H1 (cell line): Measurements from ENCODE around the gene ADAM19. TPM values are rescaled to one million over a fixed set of nuclear protein-coding genes. Genes with fewer than 3 reads are reported as not detected.

Experiments used
- CTCF ChIA-PET: fragments of 300-600 bp; sonication (Branson Sonifier 250); formaldehyde crosslinking; loops from one replicate; lab custom pipeline; 2021; ENCODE audit not compliant: partially characterized antibody; lab: Charles Lee
- POLR2A ChIA-PET: fragments of 300-600 bp; sonication (Branson Sonifier 250); formaldehyde crosslinking; loops from one replicate; lab custom pipeline; 2021; ENCODE audit warnings: inconsistent platforms; ENCODE audit not compliant: partially characterized antibody; lab: Charles Lee
- DNase-seq, 2 experiments: peaks; one replicate each; pipeline versions ENCODE4 v3.0.0 to v3.0.0-alpha.2; 2010 to 2022; ENCODE audit warnings: low spot score in 2 of 2, low read depth in 1 of 2, mixed read lengths in 1 of 2
- FAIRE-seq: peaks from 2 replicates; lab custom pipeline; 2011; peaks lifted over from hg19 to GRCh38; lab: Jason Lieb, UNC
- H2AFZ ChIP-seq: 2 replicates; pipeline ENCODE4 v1.8.1; 2012; ENCODE audit warnings: low read length, inconsistent platforms
- H2AK5ac ChIP-seq: 2 replicates; pipeline ENCODE4 v1.6.1; 2013; ENCODE audit warnings: low read depth, low read length
- H2BK120ac ChIP-seq: replicated peaks from 2 replicates; pipeline ENCODE3; 2013; ENCODE audit warnings: low read depth, low read length, inconsistent platforms
- H2BK12ac ChIP-seq: 2 replicates; pipeline ENCODE4 v1.6.1; 2013; ENCODE audit warnings: low read depth, low read length
- H2BK15ac ChIP-seq: 2 replicates; pipeline ENCODE4 v1.6.1; 2013; ENCODE audit warnings: low read length
- H2BK20ac ChIP-seq: 2 replicates; pipeline ENCODE4 v1.6.1; 2013; ENCODE audit warnings: low read length
- H2BK5ac ChIP-seq: 2 replicates; pipeline ENCODE4 v1.6.1; 2013; ENCODE audit warnings: low read depth, low read length
- H3K14ac ChIP-seq: 2 replicates; pipeline ENCODE4 v1.6.1; 2013; ENCODE audit warnings: inconsistent platforms; ENCODE audit not compliant: insufficient read length
- H3K18ac ChIP-seq: 2 replicates; pipeline ENCODE4 v1.6.1; 2013; ENCODE audit warnings: low read length; ENCODE audit errors: extremely low read depth
- H3K23ac ChIP-seq: 2 replicates; pipeline ENCODE4 v1.6.1; 2013; ENCODE audit warnings: inconsistent platforms; ENCODE audit not compliant: insufficient read length
- H3K23me2 ChIP-seq: 2 replicates; pipeline ENCODE4 v1.6.1; 2013; ENCODE audit warnings: low read depth, low read length
- H3K27ac ChIP-seq: 2 replicates; pipeline ENCODE4 v1.6.1; 2011; ENCODE audit warnings: low read depth, low read length, inconsistent platforms
- H3K27me3 ChIP-seq, 4 experiments: replicated peaks in 1 of 4; 1 replicate in 1 of 4; 2 replicates in 3 of 4; pipeline versions ENCODE4 v1.6.1 to v1.8.1; 2011 to 2013; ENCODE audit warnings: low read length in 3 of 4, mild to moderate bottlenecking in 3 of 4, inconsistent platforms in 2 of 4, mixed read lengths in 2 of 4, moderate library complexity in 1 of 4; ENCODE audit not compliant: control insufficient read depth in 3 of 4, insufficient read depth in 3 of 4; ENCODE audit errors: extremely low read depth in 1 of 4
- H3K36me3 ChIP-seq, 4 experiments: 2 replicates each; pipeline versions ENCODE4 v1.6.1 to v1.8.1; 2011 to 2013; ENCODE audit warnings: mild to moderate bottlenecking in 4 of 4, low read length in 3 of 4, moderate library complexity in 2 of 4, control low read depth in 1 of 4, inconsistent platforms in 1 of 4; ENCODE audit not compliant: insufficient read depth in 4 of 4, control insufficient read depth in 2 of 4
- H3K4ac ChIP-seq: replicated peaks from 2 replicates; pipeline ENCODE3; 2013; ENCODE audit warnings: low read length, low read depth, mixed read lengths, inconsistent platforms; ENCODE audit not compliant: insufficient read length
- H3K4me1 ChIP-seq, 4 experiments: replicated peaks in 1 of 4; 1 replicate in 1 of 4; 2 replicates in 3 of 4; pipeline versions ENCODE4 v1.6.1 to v1.8.1; 2011 to 2013; ENCODE audit warnings: low read length in 3 of 4, inconsistent platforms in 2 of 4, mixed read lengths in 1 of 4; ENCODE audit not compliant: insufficient read depth in 4 of 4, control insufficient read depth in 3 of 4
- H3K4me2 ChIP-seq, 2 experiments: 2 replicates each; pipeline versions ENCODE4 v1.6.1 to v1.8.1; 2011 to 2013; ENCODE audit warnings: low read depth in 2 of 2, low read length in 2 of 2, control low read depth in 1 of 2, inconsistent platforms in 1 of 2, mild to moderate bottlenecking in 1 of 2; ENCODE audit not compliant: insufficient read depth in 1 of 2
- H3K4me3 ChIP-seq, 4 experiments: fragments of 200-600, 300-600 bp in 1 of 4; sonication (generic), shearing (Covaris generic), sonication (Bioruptor Twin) in 1 of 4; 2 replicates each; pipeline versions ENCODE4 v1.5.1 to v1.8.1; 2011 to 2016; ENCODE audit warnings: low read length in 4 of 4, low read depth in 3 of 4, control low read depth in 2 of 4, inconsistent platforms in 2 of 4, mild to moderate bottlenecking in 2 of 4, mixed read lengths in 1 of 4, moderate library complexity in 1 of 4; ENCODE audit not compliant: insufficient read depth in 2 of 4; ENCODE audit errors: extremely low read depth in 1 of 4
- H3K56ac ChIP-seq: replicated peaks from 2 replicates; pipeline ENCODE3; 2013; ENCODE audit warnings: low read depth, mild to moderate bottlenecking, mixed read lengths, low read length, inconsistent platforms; ENCODE audit not compliant: insufficient read length
- H3K79me1 ChIP-seq: 2 replicates; pipeline ENCODE4 v1.6.1; 2013; ENCODE audit warnings: low read depth, low read length, control low read depth
- H3K79me2 ChIP-seq, 2 experiments: 2 replicates each; pipeline versions ENCODE4 v1.6.1 to v1.8.1; 2012 to 2013; ENCODE audit warnings: low read length in 2 of 2, mild to moderate bottlenecking in 2 of 2, inconsistent platforms in 1 of 2; ENCODE audit not compliant: insufficient read depth in 2 of 2, control insufficient read depth in 1 of 2
- H3K9ac ChIP-seq, 4 experiments: replicated peaks in 1 of 4; 1 replicate in 1 of 4; 2 replicates in 3 of 4; pipeline versions ENCODE4 v1.6.1 to v1.8.1; 2011 to 2013; ENCODE audit warnings: low read depth in 3 of 4, low read length in 3 of 4, control low read depth in 2 of 4, mild to moderate bottlenecking in 2 of 4, moderate library complexity in 2 of 4, inconsistent platforms in 1 of 4; ENCODE audit errors: extremely low read depth in 1 of 4
- H3K9me3 ChIP-seq, 2 experiments: 2 replicates each; pipeline versions ENCODE4 v1.6.1 to v1.8.1; 2012 to 2013; ENCODE audit warnings: mild to moderate bottlenecking in 2 of 2, moderate library complexity in 2 of 2, control low read depth in 1 of 2, inconsistent platforms in 1 of 2, low read depth in 1 of 2, low read length in 1 of 2, mixed read lengths in 1 of 2; ENCODE audit not compliant: insufficient read depth in 2 of 2
- H4K20me1 ChIP-seq, 2 experiments: replicated peaks in 1 of 2; 2 replicates each; pipeline versions ENCODE3 to v1.8.1; 2011 to 2013; ENCODE audit warnings: inconsistent platforms in 2 of 2, low read length in 2 of 2, mild to moderate bottlenecking in 1 of 2; ENCODE audit not compliant: insufficient read depth in 2 of 2, control insufficient read depth in 1 of 2
- H4K5ac ChIP-seq: 2 replicates; pipeline ENCODE4 v1.6.1; 2013; ENCODE audit warnings: low read length, low read depth, mixed read lengths, inconsistent platforms; ENCODE audit not compliant: insufficient read length
- H4K8ac ChIP-seq: 2 replicates; pipeline ENCODE4 v1.8.0; 2013; ENCODE audit warnings: mild to moderate bottlenecking, moderate library complexity, low read length, inconsistent platforms; ENCODE audit not compliant: insufficient read depth; ENCODE audit errors: extremely low read depth
- H4K91ac ChIP-seq: replicated peaks from 2 replicates; pipeline ENCODE3; 2013; ENCODE audit warnings: low read length, mixed read lengths, inconsistent platforms; ENCODE audit not compliant: insufficient read length
- GTF2F1 ChIP-seq: IDR thresholded peaks from 2 replicates; pipeline ENCODE4 v1.6.1; 2012; ENCODE audit warnings: low read depth, low read length, improper control_type of control experiment, borderline replicate concordance
- RBBP5 ChIP-seq: IDR thresholded peaks from 2 replicates; pipeline ENCODE4 v1.7.1; 2012; ENCODE audit warnings: low read depth, mild to moderate bottlenecking, inconsistent platforms, low read length, moderate library complexity, borderline replicate concordance
- SIX5 ChIP-seq: IDR thresholded peaks from 2 replicates; pipeline ENCODE4 v1.6.1; 2011; ENCODE audit warnings: mild to moderate bottlenecking, low read depth, low read length
- polyA plus RNA-seq, 7 experiments: library from polyadenylated mRNA; depleted of rRNA in 3 of 7; stranded (reverse) in 5 of 7; unstranded in 2 of 7; fragments of >200 nt in 5 of 7; fragments of 200-250 nt in 2 of 7; gene quantifications; 1 replicate in 5 of 7; 2 replicates in 1 of 7; 4 replicates in 1 of 7; pipeline versions ENCODE4 v1.2.1 to v1.2.3, GENCODE V29; 2011 to 2013; ENCODE audit warnings: missing spikeins in 2 of 7, mixed read lengths in 2 of 7
- total RNA-seq: library from RNA; stranded (reverse); fragmentation: NEBNext Ultra II Directional; extraction: Animal tissue kit (Norgen Biotek cat#: 25700); gene quantifications from 2 replicates; pipeline ENCODE4 v1.2.1, GENCODE V29; 2021

The ADAM19 gene
- total and polyA plus RNA-seq, 2 of the 8 experiments (the other 6 are each of a cell fraction or from before 2014, with no cell fraction given): 6.5 to 22.7 TPM

GRCh38 chr5:157594257-157594656, 18.7 kb upstream of the ADAM19 start:
- Histone ChIP-seq H4K91ac (no peak overlapping the region), H3K14ac (no peak overlapping the region), H3K23me2 (no peaks in the 10 kb centered on the region), H3K4me2 (no peak overlapping the region), H2BK120ac (no peak overlapping the region), H2BK12ac (no peak overlapping the region), H3K9me3 (no peaks in the 10 kb centered on the region), H2BK20ac (no peak overlapping the region), H3K27me3 (no peaks in the 10 kb centered on the region), H3K4me1 (no peaks in the 10 kb centered on the region), H3K56ac (no peak overlapping the region), H3K27ac (no peak overlapping the region), H2BK5ac (no peak overlapping the region), H3K23ac (no peak overlapping the region), H3K4me3 (no peak overlapping the region), H3K79me1 (no peaks in the 10 kb centered on the region), H4K20me1 (no peaks in the 10 kb centered on the region), H3K18ac (no peak overlapping the region), H3K36me3 (no peaks in the 10 kb centered on the region), H4K8ac (no peak overlapping the region), H3K4ac (no peak overlapping the region), H2AK5ac (no peak overlapping the region), H2BK15ac (no peak overlapping the region), H2AFZ (no peak overlapping the region), H3K9ac (no peak overlapping the region), H3K79me2 (no peaks in the 10 kb centered on the region), H4K5ac (no peak overlapping the region)
- TF ChIP-seq SIX5 (no peak), GTF2F1 (no peak), RBBP5 (no peak)
- ChIA-PET POLR2A (interaction anchor here (0.6 kb wide), 1 partner anchor 1417 kb away, joined by 3 read pairs; no protein-coding TSS in a partner anchor), CTCF (interaction anchor here (0.6 to 0.7 kb wide), 2 partner anchors 75 to 542 kb away, joined by 3 read pairs; no protein-coding TSS in a partner anchor)
- FAIRE-seq (no peak), DNase-seq (no peak)
